ENCODE data around the gene WDR55. TPM values are rescaled to one million over a fixed set of nuclear protein-coding genes. Genes with fewer than 3 reads are reported as not detected.
A peak's percentile ranks its signal among the peaks of the same experiment; 100 is the strongest.

The WDR55 gene
- total and polyA plus RNA-seq, 2 of the 13 experiments (the other 11 are each of a cell fraction or from before 2014, with no cell fraction given): 17.7 to 18.2 TPM

DNA sequence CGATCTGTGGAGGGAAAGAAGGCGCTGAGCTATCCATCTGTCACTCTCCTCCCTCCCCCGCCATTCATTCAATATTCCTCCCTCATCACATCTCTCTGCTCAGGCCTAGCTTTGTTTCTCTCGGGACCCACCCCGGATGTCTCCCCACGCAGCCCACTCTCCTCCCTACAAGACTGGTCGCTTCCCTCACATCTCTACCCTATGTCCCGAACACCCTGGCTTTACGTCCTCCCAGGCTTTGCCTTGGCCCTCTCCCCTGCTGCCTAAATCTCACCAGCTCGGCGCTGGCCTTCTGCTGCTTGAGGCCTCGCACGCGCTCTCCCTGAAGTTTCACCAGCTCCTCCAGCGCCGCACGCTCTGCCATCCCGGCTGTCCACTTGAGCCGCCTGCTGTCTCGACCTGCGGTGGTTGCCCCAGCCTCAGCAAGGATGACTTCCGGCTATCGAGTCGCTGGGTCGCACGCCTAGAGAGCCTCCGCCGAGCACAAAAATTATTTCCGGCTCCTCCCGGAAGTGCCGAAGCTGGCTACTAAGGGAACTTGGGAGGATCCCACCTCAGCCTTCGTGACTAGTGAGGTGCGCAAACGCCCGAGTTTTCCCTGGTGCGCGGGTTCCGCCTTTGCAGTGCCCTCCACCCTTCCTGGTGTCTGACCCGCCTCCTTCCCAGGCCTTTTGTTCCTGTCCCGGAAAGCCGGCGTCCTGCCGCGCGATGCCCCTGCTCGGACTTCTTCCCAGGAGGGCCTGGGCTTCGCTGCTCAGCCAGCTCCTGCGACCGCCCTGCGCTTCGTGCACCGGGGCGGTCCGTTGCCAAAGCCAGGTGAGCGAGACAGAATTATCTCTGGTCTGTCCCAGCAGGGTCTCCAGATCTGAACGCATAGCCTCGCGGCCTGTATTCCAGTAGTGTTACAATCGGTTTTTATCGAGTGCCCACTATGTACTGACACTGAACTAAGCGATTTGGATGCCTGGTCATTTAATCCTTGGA is 26.5 kb downstream of the WDR55 start, which contains the start of the genes HARS1 and HARS2 (continued):
- TF ChIP-seq SRF (IDR thresholded peaks at IDR 0.05; ENCODE audit: low read depth, low read length) (peak; percentile 56; the same call in 1 of the 2 replicates), ZNF839 (CRISPR knock-in tag; IDR thresholded peaks at IDR 0.05; ENCODE audit: borderline replicate concordance) (peak; percentile 76; the same call in 1 of the 2 replicates), ZNF30 (CRISPR knock-in tag; IDR thresholded peaks at IDR 0.05) (no peak), ZNF841 (CRISPR knock-in tag; IDR thresholded peaks at IDR 0.05; ENCODE audit: borderline replicate concordance) (no peak), ELF4 (CRISPR knock-in tag; IDR thresholded peaks at IDR 0.05; ENCODE audit: borderline replicate concordance) (peak; percentile 94), ZNF430 (CRISPR knock-in tag; IDR thresholded peaks at IDR 0.05) (peak; percentile 70; the same call in 1 of the 2 replicates), ZBTB10 (CRISPR knock-in tag; IDR thresholded peaks at IDR 0.05; ENCODE audit: borderline replicate concordance) (no peak), ZBED4 (CRISPR knock-in tag; IDR thresholded peaks at IDR 0.05; ENCODE audit: borderline replicate concordance) (peak; percentile 60; the same call in 1 of the 2 replicates)

Data from HepG2 (cell line).